HepG2 (cell line): ENCODE measurements around the gene VAV2. TPM values are rescaled to one million over a fixed set of nuclear protein-coding genes. Genes with fewer than 3 reads are reported as not detected.

Experiments used
- AKAP8 ChIP-seq: sonication (generic); formaldehyde crosslinking; IDR thresholded peaks from 2 replicates; pipeline ENCODE4 v1.5.1; 2020; ENCODE audit warnings: mild to moderate bottlenecking, missing genetic modification reagents
- ARID5B ChIP-seq: IDR thresholded peaks from 2 replicates; pipeline ENCODE4 v1.4.0; 2020; ENCODE audit warnings: mild to moderate bottlenecking, missing genetic modification reagents
- CEBPG ChIP-seq: IDR thresholded peaks from 2 replicates; pipeline ENCODE4 v1.6.1; 2016
- EZH2 ChIP-seq: conservative IDR thresholded peaks from 2 replicates; pipeline ENCODE4 v1.6.1; 2012; ENCODE audit warnings: mild to moderate bottlenecking, low read depth, low read length, moderate library complexity
- FOXM1 ChIP-seq: sonication (generic); formaldehyde crosslinking; IDR thresholded peaks from 2 replicates; pipeline ENCODE4 v1.5.0; 2020; ENCODE audit warnings: missing genetic modification reagents
- HIC2 ChIP-seq: sonication (generic); formaldehyde crosslinking; IDR thresholded peaks from 2 replicates; pipeline ENCODE4 v1.9.0; 2022; ENCODE audit warnings: low read depth, missing genetic modification reagents
- HMG20B ChIP-seq: conservative IDR thresholded peaks from 2 replicates; pipeline ENCODE4 v1.6.1; 2016; ENCODE audit warnings: missing genetic modification reagents, missing compliant biosample characterization
- HOXA7 ChIP-seq: sonication (generic); formaldehyde crosslinking; IDR thresholded peaks from 2 replicates; pipeline ENCODE4 v1.8.1; 2022; ENCODE audit warnings: mild to moderate bottlenecking, missing genetic modification reagents, moderate library complexity
- KDM6A ChIP-seq: IDR thresholded peaks from 2 replicates; pipeline ENCODE4 v1.6.1; 2016; ENCODE audit warnings: low read depth
- MEIS1 ChIP-seq: sonication (generic); formaldehyde crosslinking; IDR thresholded peaks from 2 replicates; pipeline ENCODE4 v1.9.0; 2021; ENCODE audit warnings: mild to moderate bottlenecking, missing genetic modification reagents, moderate library complexity, borderline replicate concordance
- MTF1 ChIP-seq: sonication (generic); formaldehyde crosslinking; IDR thresholded peaks from 2 replicates; pipeline ENCODE4 v1.5.0; 2020; ENCODE audit warnings: missing genetic modification reagents
- RARA ChIP-seq: IDR thresholded peaks from 2 replicates; pipeline ENCODE4 v1.6.1; 2016; ENCODE audit warnings: missing genetic modification reagents, missing compliant biosample characterization
- RBM22 ChIP-seq: fragments of 200-400 bp; formaldehyde crosslinking; optimal IDR thresholded peaks from 2 replicates; pipeline ENCODE3; 2017; ENCODE audit warnings: mild to moderate bottlenecking, low read length, moderate library complexity
- STAG1 ChIP-seq: sonication (generic); formaldehyde crosslinking; IDR thresholded peaks from 2 replicates; pipeline ENCODE4 v1.4.0; 2020; ENCODE audit warnings: missing genetic modification reagents
- YEATS4 ChIP-seq: sonication (generic); formaldehyde crosslinking; IDR thresholded peaks from 2 replicates; pipeline ENCODE4 v1.4.0; 2020; ENCODE audit warnings: missing genetic modification reagents, borderline replicate concordance
- ZNF264 ChIP-seq: sonication (generic); formaldehyde crosslinking; IDR thresholded peaks from 2 replicates; pipeline ENCODE4 v1.4.0; 2020; ENCODE audit warnings: missing genetic modification reagents
- ZNF503 ChIP-seq: sonication (generic); formaldehyde crosslinking; IDR thresholded peaks from 2 replicates; pipeline ENCODE4 v1.4.0; 2020; ENCODE audit warnings: missing genetic modification reagents
- ZNF740 ChIP-seq: sonication (generic); formaldehyde crosslinking; IDR thresholded peaks from 2 replicates; pipeline ENCODE4 v1.4.0; 2020; ENCODE audit warnings: missing genetic modification reagents
- ZNF746 ChIP-seq: sonication (generic); formaldehyde crosslinking; IDR thresholded peaks from 2 replicates; pipeline ENCODE4 v1.8.0; 2022; ENCODE audit warnings: mild to moderate bottlenecking, missing genetic modification reagents
- ZUFSP ChIP-seq: sonication (generic); formaldehyde crosslinking; IDR thresholded peaks from 2 replicates; pipeline ENCODE4 v1.9.0; 2021; ENCODE audit warnings: missing genetic modification reagents, mild to moderate bottlenecking, borderline replicate concordance
- ZZZ3 ChIP-seq: sonication (generic); formaldehyde crosslinking; IDR thresholded peaks from 2 replicates; pipeline ENCODE4 v1.4.0; 2020; ENCODE audit warnings: missing genetic modification reagents, mild to moderate bottlenecking, borderline replicate concordance
- polyA plus RNA-seq, 8 experiments: library from polyadenylated mRNA; depleted of rRNA in 3 of 8; stranded (reverse) in 7 of 8; unstranded in 1 of 8; fragments of >200 nt; fragmentation: Illumina TruSeq in 4 of 8; extraction: Trizol in 4 of 8; gene quantifications; 2 replicates each; pipeline versions ENCODE4 v1.2.1 to v1.2.3, GENCODE V29; 2011 to 2016; ENCODE audit warnings: low read depth in 4 of 8, missing spikeins in 1 of 8, mixed read lengths in 1 of 8; ENCODE audit not compliant: insufficient read depth in 1 of 8
- total RNA-seq, 5 experiments: library from RNA; depleted of rRNA; stranded (reverse); fragments of >200 nt; fragmentation: Illumina TruSeq; extraction: Trizol; gene quantifications; 2 replicates each; pipeline ENCODE4 v1.2.3, GENCODE V29; 2016; ENCODE audit warnings: low read depth in 1 of 5

Gene VAV2
- total and polyA plus RNA-seq, 2 of the 13 experiments (the other 11 are each of a cell fraction or from before 2014, with no cell fraction given) = 22.5 to 22.9 TPM

- TF ChIP-seq ARID5B (peak; percentile 97), RARA (CRISPR knock-in tag) (peak; percentile 100), RBM22 (peak; percentile 92), YEATS4 (peak; percentile 94), MEIS1 (CRISPR knock-in tag) (peak; percentile 83; the same call in 1 of the 2 replicates), FOXM1 (no peak), ZNF264 (CRISPR knock-in tag) (peak; percentile 91), STAG1 (CRISPR knock-in tag) (peak; percentile 43), CEBPG (peak; percentile 69), ZNF503 (CRISPR knock-in tag) (peak; percentile 98), ZZZ3 (CRISPR knock-in tag) (peak; percentile 84), MTF1 (CRISPR knock-in tag) (no peak), AKAP8 (CRISPR knock-in tag) (peak; percentile 98), KDM6A (peak; percentile 100), HIC2 (peak; percentile 97), EZH2 (no peak), ZNF740 (no peak), HMG20B (CRISPR knock-in tag) (peak; percentile 97), HOXA7 (CRISPR knock-in tag) (no peak), ZNF746 (peak; percentile 100), ZUFSP (no peak)
Measured at GRCh38 chr9:133892193-133892920, 99.8 kb downstream of the VAV2 start (continued).
